CD4-positive, alpha-beta T cell treated with Interleukin-4 for 4 hours (primary cell): ENCODE data around the gene ADGRL2.

Experiments
- DNase-seq: peaks from one replicate; pipeline ENCODE4 v3.0.0-alpha.2; 2020

ADGRL2 gene

DNA sequence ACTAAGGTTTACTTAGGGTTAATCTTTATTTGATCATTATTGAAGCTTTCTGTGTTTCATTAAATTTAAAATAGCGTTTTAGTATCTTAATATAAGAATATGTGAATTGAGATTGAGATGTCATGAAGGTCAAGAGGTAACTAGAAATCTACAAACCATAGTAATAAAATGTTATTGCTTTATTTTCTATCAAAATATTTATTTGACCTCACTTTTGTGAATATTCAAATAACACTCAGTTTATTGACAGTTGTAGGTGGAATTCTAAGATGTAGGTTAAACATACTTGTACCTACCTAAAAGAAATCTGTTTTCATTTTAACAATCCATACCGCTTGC, 5.7 kb downstream of the ADGRL2 start:
- DNase-seq = no peak

DNA sequence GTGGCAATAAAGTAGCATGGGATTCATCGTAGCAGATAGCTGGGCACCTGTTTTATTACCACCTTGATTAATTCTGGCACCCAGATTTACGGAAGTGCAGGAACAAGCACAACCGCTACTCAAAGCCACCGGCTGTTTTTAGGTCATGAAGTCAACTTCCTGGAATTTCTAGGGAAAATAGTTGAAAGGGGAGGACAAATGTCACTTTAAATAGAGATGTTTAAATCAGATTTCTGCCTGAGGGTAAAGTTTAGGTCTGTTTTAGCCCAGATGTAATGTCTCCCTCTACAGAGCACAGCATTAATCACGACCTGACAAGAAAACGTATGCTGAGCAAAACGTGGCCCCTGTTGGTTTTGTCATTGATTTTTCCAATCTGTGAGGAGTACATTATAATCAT, 8.0 kb downstream of the ADGRL2 start:
- no peak for DNase-seq

DNA sequence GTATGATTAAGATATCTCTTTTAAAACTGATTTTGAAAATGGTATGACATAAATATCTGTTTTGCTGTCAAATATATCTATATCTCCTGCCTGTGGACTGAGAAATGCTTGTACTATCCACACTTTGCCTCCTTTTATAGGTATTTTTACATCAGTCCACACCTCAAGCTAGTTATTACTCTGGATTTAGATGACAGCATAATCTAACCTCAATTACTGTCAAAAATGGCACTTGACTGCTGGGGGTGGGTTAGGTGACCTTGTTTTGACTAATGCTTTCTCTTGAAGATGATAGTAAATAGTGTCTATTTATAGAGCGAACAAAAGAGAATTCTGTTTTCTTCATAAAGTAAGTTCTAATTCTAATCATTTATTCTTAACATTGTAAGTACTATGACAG, 9.1 kb downstream of the ADGRL2 start:
- no peak for DNase-seq

DNA sequence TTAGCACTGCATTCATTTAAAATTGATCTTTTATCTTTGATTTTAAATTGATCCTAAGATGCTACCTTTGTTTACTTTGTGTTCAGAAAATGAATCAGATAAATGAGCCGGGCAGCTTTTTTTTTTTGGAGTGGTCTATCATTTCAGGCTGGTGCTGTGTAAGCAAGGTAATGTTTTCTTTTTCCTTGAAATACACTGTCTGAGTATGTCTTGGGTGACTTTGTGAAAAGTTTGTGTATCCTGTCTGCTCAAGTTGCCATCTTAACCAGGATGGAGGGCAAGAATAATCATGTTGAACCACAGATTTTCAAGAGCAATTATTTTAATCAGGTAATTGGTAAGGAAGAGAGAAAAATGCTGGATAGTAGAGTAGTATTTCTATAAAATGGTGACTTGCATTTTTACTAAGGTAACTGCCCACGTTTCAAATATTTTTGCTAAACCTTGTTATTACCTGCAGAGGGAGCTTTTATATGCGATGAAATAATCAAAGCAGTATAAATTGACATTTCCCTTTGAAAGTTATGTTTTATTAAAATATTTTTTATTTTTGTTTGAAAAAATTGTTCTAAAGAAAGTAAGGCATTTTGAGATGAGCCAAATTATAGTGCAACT, 11.1 kb downstream of the ADGRL2 start:
- DNase-seq = no peak

DNA sequence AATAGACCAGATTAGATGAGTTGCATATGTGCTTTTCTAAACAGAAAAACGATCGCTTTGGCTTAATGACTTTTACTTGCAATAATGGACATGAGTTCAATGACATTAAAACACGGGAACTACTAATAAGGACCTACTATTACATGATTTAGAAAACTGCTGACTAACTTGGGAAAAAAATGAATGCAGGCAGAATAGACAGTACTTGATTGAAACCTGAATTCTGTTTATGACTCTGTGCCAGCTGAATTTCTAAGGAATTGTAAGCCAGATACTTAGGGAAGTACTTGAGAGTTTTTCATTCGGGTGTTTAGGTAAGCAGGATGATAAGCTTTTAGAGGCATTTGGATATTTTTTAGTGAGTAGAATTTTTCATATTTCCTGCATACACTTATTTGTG, 12.0 kb downstream of the ADGRL2 start:
- no peak for DNase-seq

DNA sequence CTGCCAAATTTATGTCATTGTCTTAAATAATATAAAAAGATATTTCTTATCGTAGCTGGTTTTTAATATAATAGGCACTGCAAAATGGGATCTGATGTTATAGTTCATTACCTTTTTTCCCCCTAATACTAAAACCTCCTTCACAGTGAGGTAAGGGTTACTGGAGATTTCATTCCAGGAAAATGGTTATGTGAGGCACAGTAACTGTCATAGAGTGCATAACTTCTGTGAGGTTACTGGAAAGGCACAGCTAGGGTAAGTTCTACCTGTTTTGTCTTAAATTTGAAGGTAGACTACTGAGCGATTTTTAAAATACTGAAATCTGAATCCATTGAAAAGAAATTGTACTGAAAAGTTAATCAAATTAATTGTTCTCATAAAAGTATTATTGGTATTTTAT, 13.0 kb downstream of the ADGRL2 start:
- DNase-seq = no peak

DNA sequence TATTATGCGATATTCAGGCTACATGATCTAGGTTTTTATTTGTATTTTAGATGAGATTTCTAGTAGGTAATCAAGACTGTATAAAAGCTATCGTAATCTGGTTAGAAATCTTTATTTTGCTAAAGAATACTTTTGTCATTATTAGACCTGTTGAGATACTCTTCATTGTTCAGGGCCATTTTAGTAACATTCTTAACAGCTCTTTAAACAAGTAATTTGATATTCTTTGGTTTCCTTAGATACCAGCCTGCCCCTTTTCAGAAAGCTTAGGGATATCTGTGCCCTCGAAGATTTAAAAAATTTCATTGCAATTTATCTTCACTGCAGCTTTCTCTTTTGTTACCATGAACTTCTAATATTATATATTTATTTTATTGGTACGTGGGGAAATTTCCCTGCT, 18.9 kb downstream of the ADGRL2 start:
- no peak for DNase-seq

DNA sequence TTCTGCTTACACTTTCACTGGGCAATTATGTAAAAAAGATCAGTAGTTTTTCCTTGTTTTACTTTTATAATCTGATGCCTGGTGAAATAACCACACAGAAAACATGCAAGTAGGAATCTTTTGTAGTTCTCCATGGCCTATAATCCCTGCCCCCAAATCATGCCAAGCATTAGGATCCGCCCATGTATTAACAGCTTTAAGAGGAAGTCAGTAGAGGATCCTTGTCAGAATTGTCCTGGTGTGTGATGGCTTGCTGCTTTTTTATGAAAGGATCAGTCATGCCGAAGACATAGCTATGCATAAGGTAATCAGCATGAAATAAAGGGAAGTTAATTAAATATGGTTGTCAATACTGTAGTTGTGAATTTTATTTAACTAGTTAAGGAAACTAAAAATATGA, 20.0 kb downstream of the ADGRL2 start:
- no peak for DNase-seq

DNA sequence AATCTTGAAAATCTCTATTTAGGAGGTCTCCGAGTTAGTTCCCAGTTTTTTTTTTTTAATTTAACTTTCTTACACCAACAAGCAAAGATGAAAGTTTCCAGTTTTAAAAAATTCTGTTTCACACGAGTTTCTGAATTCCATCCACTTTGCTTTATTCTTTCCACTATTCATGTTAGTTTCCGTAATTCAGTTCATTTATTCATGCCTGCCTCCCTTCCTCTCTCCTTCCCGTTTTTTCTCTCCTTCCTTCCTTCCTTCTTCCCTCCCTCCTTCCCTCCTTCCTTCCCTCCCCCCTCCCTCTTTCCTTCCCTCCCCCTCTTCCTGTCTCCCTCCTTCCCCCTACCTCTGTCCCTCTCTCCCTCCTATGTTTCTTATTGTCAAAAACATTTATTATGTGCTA, 22.3 kb downstream of the ADGRL2 start:
- DNase-seq = no peak

DNA sequence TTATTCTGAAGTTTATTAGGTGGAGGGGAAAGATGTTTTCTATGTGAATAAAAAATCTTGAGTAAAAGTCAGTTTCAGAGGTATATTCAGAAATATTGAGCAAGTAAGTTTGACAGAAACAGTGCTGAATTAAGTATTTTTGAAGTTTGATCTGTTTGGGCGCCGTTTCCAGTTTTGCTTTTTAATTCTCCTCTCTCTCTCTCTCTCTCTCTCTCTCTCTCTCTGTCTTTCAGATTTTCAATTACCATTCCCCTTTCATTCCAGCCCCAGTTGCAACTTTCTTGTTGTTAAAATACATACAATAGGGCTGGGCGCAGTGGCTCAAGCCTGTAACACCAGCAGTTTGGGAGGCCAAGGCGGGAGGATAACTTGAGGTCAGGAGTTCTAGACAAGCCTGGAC, 24.0 kb downstream of the ADGRL2 start:
- DNase-seq = no peak

DNA sequence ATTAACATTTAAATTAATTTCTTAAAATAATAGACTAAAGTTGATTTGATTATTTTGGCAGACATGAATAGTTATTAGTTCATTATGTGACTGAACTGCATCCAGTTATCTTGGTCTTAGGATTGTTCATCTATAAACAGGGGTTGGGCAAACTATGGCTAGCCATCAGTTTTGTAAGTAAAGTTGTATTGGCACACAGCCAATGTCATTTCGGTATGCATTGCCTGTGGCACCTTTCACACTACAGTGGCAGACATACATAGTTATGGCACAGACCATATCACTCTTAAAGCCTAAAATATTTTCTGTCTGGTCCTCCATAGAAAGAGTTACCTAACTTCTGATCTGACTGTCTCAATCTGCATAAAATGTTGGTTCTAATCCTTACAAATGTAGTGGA, 27.2 kb downstream of the ADGRL2 start:
- DNase-seq = no peak

DNA sequence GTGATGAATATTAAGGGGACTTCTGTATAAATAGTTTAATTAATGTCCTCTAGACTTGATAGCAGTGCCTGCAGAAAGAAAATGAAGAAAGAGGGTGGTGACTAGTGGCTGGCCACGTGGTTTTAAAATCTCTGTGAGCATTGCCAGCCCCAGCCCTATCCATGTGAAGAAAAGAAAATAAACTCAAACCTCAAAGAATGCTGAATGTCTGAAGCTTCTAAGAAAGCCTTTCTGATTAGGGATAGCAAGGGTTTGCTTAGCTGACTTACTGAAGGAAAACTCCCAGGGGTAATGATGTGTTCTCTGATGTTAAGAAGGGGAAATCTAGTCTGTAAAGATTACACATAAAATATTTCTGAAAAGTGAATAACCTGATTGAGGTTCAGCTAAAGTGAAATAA, 31.8 kb downstream of the ADGRL2 start:
- DNase-seq = no peak

DNA sequence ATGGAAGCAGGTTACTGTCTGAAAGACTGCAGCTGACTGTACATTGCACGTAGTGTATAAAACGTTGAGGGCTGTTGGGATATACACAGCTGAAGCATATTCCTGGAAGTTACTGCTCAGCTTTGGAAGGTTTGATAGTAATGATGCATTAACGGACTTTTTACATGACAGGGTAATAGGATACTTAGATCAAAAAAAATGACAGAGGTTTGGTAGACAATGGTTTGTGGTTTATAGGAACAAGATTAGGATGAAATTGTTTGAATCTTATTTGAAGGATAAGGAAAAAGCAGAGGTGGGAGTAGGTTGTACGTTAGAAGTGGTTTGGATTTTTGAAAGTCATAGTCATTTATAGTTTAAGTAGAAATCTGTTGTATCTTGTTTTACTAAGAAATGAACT, 33.0 kb downstream of the ADGRL2 start:
- DNase-seq = no peak

DNA sequence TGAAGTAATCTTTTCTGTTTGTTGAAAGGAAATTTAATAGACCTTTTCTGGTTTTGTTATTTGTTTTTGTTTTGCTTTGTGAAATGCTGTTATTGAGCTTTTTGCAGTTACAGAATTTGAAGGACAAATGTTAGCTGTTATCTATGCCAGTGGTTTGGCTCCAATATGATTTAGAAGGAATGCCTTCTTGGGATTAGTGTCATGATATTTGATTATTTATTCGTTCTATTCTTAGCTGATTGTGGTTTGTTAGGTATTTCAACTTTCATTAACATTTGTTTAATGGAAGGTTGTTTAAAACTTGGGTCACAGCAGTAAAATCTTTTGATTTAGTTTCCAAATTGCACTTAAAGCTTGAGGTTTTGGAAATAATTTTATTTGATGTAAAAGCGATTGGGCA, 33.5 kb downstream of the ADGRL2 start:
- no peak for DNase-seq

DNA sequence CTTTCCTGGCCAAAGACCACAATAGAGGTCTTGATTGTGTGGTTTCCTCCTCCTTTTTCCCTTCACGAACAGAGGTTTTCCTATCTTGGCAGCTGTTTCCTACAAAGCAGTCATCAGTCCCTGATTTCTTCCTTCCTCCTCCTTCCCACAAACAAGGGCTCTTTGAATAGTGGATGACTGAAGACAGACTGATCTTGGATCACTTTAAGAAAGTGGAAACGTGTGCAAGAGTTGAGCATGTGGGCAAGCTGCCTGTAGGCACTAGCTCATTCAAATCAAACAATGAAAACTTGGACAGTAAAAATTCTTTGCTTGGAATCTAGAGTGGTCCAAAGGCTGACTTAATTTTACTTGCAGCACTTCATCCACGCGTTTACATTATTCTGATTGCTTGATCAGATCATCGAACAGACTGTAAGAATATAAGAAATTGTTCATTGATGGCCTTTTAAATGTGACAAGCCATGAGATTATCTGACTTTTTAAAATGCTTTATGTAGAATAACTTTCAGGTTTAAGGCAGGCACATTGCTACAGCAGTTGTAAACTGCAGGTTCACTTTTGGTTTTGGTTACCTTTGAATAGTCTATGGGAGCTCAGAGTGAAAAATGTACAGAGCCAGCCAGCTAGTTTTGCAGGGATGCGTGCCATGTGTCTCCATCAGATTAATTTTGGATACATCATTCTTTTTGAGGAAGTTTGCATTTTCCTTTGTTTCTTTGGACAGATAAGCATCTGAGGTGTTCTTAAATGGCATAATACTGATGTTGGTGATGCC, 34.4 kb downstream of the ADGRL2 start:
- DNase-seq = no peak

DNA sequence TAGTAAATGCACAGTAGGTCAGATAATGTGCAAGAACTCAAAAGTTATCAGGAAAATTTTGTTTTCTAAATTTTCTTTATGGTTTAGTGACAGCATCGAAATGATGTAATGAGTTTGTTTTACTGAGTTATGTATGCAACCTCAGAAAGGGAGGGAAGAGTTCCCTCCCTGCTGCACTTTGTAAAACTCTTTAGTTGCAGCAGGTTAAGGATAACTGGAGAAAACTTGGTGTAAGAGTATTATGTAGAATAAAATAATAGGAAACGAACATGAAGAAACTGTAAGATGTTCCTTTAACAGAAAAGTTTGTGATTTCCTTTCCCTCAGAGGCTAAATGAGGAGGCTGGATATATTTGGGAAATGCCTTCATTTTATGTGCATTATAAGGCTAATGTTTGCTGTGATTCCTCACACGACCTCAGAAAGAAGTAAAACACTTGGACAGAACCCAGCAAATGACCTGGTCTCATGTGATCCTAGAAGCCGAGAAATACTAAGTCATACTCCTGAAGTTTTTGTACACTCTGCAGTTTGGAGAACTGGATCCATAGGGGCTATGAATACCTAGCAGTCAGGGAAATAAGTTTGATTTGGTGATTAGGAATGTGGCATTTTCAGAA, 35.4 kb downstream of the ADGRL2 start:
- DNase-seq = no peak

DNA sequence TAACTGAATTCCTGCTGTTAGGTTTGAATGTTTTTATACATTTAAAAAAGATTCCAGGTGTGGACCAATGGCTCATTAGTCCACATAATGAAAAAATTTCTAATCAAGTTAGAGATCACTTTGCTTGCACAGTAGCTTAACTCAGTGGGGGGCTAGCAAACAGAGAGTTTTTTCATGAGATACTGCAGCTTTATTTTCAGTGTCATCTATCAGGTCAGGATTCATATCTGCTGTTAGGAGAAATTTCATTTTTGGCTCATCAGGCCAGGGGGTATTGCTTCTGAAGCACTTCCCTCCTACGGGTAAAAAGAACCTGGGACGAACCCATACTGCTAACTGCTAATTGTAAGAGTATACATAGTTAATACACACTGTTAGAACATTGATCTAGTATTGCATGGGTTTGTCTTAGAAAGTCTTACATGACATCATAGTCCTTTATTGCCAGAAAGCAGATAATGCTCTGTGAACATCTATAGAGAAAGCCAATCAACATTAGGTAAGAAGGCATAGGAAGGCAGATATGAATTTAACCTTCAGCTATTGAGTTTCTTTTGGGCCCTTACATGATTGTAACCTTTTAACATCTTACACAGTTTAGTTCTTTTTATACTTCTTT, 38.0 kb downstream of the ADGRL2 start:
- DNase-seq = no peak

DNA sequence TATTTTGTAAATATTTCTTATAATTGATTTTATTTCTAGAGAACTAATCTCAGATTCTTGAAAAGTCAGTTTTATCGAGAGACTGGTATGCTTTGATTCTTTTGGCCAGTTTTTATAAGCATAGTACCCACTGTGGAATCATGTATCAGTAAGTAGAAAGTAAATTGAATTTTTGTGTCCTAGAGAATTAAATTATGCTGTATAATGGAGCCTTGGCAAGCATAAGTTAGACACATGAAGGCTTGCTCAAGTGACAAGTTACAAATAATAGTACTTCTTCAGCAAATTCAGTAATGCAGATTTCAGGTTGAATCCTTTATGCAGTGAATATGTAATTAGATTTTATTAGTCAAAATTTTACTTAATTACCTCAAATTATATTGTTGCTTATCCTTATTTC, 40.1 kb downstream of the ADGRL2 start:
- DNase-seq = no peak

DNA sequence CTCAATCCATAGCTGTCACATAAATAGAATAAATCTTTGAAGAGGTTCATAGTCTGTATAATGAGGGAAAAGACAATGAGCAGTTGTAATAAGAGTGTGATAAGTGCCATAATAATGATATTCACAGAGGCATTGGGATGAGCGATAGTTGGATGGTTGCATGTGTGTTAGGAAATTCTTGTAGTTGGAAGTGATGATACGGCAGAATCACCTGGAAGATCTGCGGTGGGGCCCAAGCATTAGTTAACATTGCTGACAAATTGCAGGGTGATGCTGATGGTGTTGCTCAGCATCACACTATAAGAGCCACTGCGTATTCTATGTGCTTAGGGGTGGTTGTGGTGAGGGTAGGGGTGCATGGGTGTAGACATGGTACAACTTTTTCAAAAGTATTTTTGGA, 41.1 kb downstream of the ADGRL2 start:
- DNase-seq = no peak

DNA sequence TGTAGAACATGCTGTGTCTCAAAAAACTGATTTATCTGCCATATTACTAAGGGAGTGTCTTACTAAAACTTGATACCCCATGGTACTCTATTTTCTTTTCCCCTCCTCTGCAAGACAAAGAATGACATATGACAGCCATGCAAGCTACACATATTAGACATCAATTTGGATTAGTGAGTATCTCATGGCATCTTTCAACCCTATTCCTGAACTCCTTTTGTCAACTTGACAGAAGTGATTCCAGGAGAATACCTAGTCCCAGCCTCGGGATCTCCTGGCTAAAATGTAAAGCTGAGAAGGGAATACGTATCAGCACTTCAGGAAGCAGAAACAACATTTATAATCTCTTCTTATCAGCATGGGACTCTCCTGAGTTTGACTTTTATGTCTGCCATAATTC, 43.7 kb downstream of the ADGRL2 start:
- no peak for DNase-seq

DNA sequence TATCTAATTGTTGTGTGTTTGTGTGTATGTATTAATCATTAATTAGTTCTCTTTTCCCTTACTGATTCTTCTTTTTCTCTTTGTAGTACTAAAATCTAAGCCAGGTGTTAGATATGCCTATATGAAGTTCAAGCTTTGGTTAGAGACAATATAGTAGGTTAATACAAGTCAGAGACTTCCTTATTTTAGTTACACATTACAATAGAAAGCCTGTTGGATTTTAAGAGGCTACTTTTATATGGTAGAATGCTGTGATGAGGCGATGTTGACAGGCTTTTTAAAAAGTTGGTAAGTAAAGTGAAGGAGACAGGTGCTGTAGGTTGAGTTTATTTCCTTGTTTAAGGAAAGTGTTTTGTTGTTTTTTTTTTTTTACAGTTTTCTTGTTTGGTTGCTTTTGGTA, 45.9 kb downstream of the ADGRL2 start:
- DNase-seq = no peak

DNA sequence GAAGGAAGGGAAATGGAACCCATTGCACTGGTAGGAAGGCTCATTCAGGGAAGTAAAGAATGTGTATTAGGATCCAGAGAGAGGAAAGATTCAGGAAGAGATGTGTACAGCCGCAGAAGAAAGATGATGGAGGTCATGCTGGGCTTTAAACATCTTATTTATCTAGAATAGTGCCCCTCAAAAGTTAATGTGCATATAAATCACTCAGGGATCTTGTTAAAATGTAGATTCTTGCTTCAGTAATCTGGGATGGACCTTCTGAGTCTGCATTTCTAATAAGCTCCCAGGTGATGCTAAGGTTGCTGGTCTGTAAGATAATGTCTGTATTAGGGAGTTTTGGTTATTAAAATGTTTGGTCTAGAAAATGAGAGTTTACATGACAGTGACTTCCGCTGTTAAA, 46.3 kb downstream of the ADGRL2 start:
- DNase-seq = no peak

DNA sequence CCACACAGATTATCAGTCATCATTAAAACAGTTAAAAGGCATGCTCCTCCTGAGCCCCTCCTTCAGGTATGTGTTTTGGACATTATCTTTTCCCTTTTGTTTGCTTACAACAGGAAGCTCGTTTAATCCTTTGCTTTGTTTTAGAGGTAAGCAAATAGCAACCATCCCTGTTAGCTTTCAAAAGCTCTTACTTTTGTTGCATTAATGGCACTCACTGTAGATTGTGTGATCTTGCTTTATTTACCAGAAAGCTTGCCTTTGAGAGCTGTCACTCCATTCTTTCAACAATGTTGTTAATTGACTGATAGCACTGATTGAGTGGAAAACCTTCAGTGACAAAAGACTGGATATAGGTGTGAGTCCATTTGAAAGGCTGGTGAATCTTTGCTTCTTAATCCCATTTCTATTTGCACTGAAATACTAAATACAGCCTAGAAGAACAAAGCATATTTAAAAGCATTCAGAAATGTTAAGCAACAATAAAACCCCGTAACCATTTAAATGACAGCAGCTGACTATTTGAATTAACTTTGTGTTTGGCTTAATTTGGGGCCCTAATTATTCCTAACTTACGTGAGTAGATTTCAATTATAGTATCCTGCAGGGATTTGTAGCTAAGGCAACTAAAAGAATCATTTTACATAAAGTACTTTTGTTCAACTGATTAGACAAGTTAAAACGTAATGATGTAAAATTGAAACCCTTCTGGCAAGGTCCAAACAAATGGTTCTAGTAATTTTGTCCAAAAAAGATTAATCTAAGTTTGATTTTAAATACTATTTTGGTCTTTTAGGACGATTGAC, 48.3 kb downstream of the ADGRL2 start:
- no peak for DNase-seq
